Measurements from ENCODE around the gene THOC5.
"Not testable (repeated sequence)": the region's sequence is repeated elsewhere in the genome, so short reads cannot be mapped to it uniquely, and the experiment has no call there.

THOC5 gene

DNA sequence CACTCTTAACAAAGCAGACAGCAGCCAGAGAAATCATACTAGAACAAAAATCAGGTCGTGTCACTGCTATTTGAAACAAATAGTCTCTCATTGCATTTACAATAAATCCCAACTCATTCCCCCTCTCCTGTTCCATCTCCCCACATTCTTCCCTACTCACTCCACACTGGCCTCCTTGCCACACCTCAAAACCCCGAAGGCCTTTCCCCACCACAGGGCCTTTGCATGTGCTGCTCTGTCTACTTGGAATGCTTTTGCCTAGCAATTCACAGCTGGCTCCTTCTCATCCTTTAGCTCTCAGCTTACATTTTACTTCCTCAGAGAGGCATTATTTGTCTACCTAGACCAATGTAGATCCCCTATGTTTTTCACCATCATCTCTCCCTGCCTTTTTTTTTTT is 6.3 kb upstream of the THOC5 start:
- no peak for DNase-seq (ENCODE audit: low read depth)

DNA sequence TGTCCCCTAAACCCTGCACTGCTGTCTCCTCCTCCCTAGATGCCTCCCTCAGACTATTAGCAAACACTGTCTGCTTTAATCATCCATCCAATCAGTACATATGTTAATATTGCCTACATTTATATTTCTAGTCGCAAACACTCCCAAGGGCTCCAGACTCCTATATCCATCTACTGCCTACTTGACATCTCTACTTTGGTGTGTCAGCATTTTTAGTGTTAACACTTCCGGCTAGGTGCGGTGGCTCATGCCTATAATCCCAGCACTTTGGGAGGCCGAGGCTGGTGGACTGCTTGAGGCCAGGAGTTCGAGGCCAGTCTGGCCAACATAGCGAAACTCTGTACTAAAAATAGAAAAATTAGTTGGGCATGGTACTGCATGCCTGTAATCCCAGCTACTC is 5.5 kb upstream of the THOC5 start:
- no peak for DNase-seq (ENCODE audit: low read depth)

DNA sequence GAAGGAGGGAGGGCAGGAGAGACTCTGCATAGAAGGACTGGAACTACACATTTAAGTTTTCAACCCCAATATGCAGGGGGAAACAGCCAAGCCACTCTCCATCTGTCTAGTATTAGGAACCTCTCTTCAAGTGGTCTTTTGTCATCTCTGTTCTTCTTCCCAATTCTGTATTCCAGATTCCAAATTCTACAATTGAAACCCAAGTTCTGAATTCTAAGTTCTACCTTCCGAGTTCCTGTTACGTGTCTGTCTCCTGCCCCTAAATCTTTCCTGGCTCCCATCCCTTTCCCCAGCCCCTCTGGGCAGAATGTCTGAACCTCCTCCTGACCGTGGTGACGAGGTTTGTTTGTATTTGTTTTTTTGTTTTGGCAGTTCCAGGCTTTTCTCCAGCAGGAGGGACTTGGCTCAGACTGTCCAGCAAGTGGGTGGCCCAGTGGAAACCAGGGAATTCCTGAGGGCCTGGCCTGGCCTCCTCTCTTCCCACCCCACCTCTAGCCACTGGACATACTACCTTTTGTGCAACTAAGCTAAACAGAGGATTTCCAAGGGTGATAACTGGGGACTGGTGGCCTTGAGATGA is 1.6 kb upstream of the THOC5 start:
- no peak for DNase-seq (ENCODE audit: low read depth)

DNA sequence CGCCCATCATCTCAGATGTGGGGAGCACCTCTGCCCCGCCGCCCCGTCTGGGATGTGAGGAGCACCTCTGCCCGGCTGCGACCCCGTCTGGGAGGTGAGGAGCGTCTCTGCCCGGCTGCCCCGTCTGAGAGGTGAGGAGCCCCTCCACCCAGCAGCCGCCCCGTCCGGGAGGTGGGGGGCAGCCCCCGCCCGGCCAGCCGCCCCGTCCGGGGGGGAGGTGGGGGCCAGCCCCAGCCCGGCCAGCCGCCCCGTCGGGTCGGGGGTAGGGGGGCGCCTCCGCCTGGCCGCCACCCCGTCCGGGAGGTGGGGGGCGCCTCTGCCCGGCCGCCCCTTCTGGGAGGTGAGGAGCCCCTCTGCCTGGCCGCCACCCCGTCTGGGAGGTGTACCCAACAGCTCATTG is 1.2 kb downstream of the THOC5 start:
- not testable (repeated sequence) for DNase-seq (ENCODE audit: low read depth)

DNA sequence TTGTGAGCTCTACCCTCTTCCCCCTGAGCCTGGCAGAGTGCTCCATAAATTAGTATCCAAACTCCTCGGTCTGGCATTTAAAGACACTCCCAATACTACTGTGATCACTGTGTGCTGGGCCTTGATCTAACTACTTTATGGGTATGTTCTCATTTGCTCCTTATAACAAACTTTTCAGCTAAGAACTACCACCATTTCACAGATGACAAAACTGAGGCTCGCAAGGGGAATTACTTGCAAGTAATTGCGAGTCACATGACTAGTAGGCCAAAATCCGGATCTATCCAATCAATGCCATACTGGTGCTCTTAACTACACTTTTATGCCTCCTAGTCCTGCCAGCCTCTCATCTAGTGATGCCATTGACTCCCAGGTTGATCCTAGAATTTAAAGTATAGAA is 3.6 kb downstream of the THOC5 start:
- DNase-seq (ENCODE audit: low read depth), result no peak

DNA sequence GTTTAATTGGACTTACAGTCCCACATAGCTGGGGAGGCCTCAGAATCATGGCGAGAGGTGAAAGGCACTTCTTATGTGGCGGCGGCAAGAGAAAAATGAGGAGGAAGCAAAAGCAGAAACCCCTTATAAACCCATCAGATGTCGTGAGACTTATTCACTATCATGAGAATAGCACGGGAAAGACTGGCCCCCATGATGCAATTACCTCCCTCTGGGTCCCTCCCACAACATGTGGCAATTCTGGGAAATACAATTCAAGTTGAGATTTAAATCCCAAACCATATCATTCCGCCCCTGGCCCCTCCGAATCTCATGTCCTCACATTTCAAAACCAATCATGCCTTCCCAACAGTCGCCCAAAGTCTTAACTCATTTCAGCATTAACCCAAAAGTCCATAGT is 8.5 kb downstream of the THOC5 start:
- DNase-seq (ENCODE audit: low read depth), result not testable (repeated sequence)

DNA sequence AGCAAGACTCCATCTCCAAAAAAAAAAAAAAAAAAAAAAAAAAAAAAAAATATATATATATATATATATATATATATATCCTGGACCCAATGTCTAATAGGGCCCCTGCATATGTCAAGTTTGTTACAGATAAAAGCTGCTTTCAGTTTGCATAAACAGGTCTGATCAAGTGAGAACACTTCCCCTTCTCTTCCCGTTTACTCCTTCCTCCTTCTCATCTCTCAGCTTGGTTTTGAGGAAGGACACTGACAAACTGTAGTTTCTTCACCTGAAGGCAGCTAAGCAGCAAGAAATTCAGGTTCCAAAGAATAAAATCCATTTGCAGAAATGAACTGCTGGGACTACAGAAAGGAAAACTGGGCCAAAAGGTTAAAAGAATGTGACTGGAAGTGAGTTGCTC is 11.7 kb downstream of the THOC5 start:
- DNase-seq (ENCODE audit: low read depth), result no peak

DNA sequence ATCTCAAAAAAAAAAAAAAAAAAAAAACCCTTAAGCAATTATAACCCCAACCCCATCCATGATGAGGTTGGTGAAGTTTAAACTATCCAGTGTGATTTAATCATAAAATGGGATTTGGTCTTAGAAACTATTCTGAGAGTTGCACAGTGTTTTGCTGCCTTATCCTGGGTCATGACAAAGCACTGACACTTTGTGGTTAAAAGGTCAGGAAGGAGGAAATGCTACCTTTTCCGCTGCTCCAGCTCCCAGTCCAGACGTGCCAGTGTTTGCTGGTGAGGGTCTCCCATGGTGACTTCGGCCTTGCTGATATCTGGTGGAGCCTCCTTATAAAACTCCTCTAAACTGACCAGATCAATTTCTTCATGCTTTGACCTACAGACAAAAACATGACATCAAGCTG is 14.5 kb downstream of the THOC5 start:
- no peak for DNase-seq (ENCODE audit: low read depth)

DNA sequence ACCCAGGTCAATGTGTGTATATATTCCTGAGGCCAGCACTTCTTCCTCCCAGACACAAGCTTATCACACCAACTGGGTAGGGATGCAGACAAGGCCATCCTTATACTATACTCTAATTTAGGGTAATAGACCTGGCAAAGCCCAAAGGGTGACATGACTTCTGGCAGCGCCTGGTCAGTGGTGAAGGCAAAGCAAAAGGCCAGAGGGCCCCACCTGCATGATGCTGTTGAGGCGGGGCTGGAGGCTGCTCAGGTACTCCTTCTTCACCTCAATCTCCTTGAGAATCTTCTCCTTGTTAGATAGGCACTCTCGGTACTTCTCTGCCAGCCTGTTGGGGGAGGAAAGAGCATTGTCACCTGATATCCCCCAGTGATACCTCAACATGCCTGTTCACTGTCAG is 17.1 kb downstream of the THOC5 start:
- DNase-seq (ENCODE audit: low read depth), result no peak

DNA sequence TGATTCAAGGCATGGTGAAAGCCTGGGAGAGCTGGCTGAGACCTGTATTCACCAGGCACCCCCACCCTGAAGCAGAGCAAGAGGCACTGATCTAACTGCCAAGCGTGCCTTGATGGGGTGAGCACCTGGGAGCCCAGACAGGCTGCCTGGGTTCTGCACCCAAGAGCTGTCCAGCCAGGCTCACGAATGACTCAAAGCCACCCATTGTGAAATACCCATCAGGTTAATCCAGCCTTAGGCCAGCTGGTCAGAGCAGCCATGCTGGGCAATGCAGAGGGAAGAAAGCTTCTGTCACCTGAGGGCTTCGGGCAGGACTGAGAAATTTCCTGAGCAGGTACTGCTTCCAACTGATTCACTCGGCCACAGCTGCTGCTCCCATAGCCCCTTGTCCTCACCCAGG is 22.1 kb downstream of the THOC5 start:
- no peak for DNase-seq (ENCODE audit: low read depth)

DNA sequence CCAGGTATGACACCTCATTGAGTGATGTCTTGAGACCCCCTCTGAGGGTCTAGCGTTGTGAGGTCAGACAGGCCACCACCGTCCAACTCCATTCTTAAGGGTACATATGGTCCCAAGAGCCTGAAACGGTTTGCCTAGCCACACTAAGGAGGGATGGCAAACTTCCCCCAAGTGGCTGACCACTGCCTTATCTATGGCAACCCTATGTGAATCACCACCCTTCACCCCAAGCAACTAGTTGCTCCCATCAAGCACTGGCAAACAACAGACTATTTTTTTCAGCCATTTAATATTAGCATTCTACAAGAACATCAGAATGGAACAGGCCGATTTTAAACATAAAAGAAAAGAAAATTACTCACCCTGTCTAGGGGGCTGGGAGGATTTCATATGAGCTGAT is 22.8 kb downstream of the THOC5 start:
- no peak for DNase-seq (ENCODE audit: low read depth)

DNA sequence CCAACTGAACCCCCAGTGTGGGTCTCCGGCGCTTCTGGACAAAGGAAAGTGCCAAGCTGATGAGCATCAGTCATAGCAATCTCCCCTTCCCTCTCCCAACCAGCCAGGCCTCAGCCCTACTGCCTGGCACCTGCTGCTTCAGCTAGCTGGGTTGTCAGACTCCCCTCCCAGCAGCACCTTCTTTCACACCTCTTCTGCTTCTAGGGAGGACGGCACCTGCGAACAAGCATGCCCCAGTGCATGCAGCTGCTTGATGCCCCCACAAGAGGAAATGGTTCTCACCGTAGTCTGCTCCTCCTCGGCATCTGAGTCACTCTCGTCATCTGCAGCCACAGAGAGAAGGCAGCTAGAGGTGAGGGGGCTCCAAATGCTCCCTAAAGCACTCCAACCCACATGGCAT is 25.4 kb downstream of the THOC5 start:
- no peak for DNase-seq (ENCODE audit: low read depth)

DNA sequence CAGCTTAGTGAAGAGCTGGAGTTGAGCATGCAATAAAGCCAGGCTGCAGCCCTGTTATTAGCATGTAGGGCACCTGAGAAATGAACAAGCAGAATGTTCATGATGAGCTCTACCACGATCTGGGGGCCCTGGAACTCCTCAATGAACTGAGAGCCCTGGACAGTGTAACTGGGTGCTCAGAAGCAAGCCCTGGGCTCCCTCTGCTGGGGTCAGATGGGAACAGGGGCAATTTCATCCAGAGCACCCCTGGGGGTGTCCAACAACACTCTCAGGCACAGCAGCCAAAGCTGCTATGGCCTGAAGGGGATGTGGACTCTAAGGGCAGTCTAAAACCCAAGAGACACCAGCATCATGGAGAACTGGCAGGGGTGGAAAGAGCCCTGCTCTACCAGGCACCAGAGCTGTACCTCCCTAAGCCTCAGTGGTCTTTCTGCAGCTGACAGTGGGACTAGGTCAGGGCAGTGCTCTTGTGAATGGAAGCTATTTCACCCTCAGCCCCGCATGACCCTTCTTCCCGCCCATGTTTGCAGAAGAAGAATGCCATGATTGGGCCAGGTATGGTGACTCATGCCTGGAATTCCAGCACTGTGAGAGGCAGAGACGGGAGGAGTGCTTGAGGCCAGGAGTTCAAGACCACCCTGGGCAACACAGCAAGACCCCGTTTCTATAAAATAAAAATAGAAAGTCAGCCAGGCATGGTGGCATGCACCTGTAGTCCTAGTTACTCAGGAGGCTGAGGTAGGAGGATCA is 28.9 kb downstream of the THOC5 start:
- no peak for DNase-seq (ENCODE audit: low read depth)

DNA sequence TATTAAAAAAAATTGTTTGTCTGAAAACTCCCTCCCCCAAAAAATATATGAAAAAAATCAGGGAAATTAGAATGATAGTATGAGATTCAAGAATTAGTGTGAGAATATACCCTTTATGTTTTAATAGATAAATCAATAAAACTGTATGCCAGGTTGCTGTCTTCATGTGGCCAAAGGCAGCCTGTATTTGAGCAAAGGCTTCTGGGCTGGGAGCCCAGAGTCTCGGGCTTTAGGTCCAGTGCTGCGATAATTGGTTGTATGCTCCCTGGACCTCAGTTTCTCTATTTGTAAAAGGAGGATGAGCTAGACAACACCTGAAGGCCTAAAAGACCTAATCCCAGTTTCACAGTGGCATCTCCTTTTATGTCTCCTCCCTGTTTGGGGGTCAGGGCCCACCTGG is 29.8 kb downstream of the THOC5 start:
- DNase-seq (ENCODE audit: low read depth), result no peak

DNA sequence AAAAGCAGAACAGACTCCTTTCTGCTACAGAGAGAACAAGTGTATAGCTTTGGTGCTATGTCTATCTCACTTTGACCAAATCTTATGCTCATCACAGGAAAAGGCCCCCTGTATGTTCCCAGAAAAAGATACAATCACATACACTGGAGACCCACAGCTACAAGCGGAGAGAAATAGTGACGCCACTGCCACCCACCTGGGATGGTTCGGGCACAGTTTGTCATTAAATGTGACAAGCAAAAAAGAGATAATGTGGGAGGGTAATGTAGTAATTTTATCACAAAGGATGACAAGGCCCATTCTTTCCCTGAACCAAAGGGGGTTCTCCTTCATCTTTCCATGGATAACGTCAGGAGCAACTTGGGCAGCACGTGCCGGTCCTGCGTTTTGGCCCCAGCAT is 32.0 kb downstream of the THOC5 start:
- DNase-seq (ENCODE audit: low read depth), result no peak

DNA sequence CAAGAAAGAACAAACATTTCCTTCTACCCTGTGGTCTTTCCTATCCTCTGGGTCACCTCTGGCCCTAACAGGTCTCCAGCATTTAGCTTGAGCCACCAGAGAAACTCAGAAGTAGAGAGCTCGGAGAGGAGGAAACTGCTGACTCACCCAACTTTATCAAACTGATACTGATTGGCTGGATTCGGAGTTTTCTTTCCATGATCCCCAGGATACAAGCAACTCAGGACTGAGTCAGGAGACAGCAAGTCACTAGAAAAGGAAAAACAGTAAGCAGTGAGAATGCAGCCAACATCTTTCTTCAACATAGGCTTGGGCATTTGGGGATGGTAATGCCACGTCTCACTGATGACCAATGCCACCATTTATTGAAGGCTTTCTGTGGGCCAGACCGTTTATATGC is 32.7 kb downstream of the THOC5 start:
- no peak for DNase-seq (ENCODE audit: low read depth)

DNA sequence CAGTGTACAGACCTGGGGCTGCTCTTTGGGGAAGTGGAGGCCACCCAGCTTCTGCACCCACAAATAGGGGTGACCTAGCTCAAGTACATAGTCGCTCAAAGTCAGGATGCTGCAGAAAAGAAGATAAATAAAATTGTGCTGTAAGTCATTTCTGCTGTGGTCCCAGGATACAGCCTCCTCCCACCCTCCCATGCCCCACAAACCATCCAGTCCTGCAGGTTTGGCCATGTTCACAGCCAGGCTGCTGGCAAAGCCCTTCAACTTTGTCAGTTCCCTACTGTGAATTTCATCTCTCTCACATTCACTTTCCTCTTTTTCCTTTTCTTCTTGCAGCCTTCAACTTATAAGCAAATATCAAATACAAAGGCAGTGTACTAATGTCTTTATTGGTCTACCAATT is 33.6 kb downstream of the THOC5 start:
- no peak for DNase-seq (ENCODE audit: low read depth)

DNA sequence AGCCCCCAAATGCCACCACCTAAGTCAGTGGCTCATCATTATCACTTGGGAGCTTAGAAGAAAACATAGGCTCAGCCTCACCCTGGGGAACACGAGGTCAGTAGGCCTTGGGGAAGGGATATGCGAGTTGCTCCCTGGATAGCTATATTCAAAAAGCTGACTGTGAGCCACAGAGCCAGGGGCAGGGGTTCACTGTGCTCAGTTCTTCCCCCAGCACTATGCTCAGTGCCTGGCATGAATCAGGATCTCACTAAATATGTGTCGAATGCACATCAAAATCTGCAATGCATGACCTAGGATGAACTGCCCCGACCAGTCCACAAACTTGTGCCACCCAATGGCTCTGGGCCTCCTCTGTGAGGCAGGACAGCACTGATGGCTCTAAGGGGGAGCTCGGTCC is 35.1 kb downstream of the THOC5 start:
- no peak for DNase-seq (ENCODE audit: low read depth)

DNA sequence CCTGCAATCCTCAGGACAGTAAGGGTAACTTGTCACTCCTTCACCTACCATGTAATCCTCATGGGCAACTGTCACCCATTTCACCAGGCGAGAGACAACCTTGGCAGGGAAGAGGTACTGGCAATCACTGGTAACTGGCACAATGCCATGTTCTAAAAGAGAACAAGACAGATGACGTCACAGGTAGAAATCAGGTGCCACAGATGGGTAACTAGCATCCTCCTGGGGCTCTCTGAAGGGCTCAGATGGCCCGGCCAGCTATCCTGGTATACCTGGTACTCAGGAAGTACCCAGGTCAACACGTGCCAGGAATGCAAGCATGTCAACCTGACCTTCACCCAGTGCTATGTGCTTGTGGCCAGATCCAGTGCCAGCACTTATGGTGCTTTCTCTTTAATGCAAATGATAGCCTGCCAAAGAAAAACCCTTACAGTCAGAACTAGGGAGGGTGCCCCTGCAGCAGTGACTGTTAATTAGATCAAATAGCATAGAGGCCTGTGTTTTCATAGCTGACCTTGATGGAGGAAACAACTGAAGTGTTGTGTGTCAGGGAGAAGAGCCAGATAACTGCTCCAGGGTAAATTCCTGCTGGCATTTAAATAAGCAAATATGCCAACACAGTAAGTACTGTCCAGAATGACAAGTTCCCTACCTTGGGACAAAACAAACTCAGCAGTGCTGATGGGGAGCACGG is 36.2 kb downstream of the THOC5 start:
- no peak for DNase-seq (ENCODE audit: low read depth)

DNA sequence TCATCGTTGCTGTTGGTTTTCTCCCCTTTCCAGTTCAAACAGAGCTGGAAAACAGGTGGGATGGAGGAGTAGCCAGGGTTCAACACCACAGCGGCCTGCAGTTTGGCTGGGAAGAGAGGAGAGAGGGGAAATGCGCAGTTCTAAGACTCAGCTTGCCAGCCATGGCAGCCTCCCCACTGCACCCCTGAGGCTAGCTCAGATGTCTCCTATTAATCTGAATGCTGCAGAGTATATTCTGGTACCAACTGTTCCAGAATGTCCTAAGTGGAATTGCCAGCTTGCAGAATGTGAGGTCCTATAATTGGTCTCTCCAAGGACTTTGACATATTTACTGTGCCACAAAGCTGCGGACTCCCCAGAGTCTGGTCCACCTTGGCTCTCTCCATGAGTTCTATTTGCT is 41.5 kb downstream of the THOC5 start:
- DNase-seq (ENCODE audit: low read depth), result no peak

DNA sequence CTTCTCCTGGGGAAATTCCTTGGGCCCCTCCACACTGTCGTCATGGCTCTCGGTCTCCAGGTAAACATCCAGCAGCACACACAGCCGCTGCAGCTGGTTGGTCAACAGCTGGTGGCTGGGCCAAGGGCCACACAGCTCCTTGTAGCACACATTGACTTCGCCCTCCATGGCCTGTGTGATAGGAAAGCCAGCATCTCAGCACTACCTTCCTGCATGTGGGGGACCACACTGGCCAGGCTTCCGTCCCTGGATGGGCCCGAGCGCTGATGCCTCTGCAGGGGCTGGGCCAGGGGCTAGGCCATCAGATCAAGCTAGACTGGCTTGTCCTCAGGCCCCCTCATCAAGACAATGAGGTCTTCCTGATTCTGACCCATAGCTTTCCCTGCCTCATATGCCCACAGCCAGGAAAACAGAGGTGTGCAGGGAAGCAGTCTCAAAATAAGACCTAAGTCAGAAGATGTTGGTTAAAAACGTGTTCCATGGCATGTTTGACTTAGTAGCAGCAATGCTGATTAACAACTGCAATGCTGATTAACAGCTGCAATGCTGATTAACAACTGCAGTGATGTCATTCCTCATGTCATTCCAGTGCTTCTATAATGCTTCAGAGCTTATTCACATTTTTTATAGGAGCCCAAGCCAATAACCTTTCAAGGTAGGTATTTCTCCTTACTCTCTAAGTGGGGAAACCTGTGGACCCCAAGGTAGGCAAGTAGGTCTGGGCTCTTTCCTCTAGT is 42.3 kb downstream of the THOC5 start:
- DNase-seq (ENCODE audit: low read depth), result no peak

DNA sequence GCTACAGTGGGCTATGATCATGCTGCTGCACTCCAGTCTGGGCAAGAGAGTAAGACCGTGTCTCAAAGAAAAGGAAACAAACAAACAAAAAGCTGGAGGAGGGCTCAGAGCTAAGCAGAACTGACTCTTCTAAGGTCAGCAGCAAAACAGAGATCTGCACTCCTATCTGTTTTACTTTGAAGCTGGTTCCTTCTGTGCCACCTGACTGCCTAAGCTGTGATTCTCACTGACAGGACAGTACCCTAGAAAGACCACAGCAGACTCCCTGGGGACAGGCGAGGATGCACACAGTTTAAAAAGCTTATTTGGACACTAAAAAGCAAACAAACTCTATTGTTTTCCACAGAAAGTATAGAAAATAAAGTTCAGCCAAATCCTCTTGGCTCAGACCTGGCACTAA is 43.0 kb downstream of the THOC5 start:
- no peak for DNase-seq (ENCODE audit: low read depth)

DNA sequence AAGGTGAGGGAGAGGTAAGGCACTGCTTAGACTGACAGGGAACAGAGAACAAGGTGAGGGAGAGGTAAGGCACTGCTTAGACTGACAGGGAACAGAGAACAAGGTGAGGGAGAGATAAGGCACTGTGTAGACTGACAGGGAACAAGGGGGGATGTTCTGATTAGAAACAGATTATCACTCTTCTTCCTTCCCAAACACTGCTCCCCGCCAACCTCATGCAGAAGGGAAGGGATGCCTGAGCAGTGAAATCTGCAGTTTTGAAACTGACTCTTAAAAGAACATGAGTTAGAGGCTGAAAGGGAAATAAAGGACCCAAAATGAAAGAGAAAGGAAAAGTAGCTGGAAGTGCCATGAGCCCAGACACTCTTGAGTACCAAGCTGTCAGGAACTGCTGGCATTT is 43.7 kb downstream of the THOC5 start:
- DNase-seq (ENCODE audit: low read depth), result no peak
